OCI-LY7 (cell line): ENCODE data around the gene STX11.

Experiments
- EZH2phosphoT487 ChIP-seq: fragments of 200-600 bp; sonication (generic); IDR thresholded peaks from 2 replicates; pipeline ENCODE4 v1.6.1; 2018; ENCODE audit warnings: low read depth, borderline replicate concordance, mild to moderate bottlenecking, mixed run types, antibody characterized with exemption, low read length, moderate library complexity, mixed read lengths
- TF ChIP-seq, protein P1 (sequence below): fragments of 200-600 bp; sonication (generic); conservative IDR thresholded peaks from 2 replicates; pipeline ENCODE4 v1.5.1; 2014; ENCODE audit warnings: mild to moderate bottlenecking, antibody characterized with exemption, low read length, moderate library complexity, mixed read lengths

- TF ChIP-seq, protein P1, sequence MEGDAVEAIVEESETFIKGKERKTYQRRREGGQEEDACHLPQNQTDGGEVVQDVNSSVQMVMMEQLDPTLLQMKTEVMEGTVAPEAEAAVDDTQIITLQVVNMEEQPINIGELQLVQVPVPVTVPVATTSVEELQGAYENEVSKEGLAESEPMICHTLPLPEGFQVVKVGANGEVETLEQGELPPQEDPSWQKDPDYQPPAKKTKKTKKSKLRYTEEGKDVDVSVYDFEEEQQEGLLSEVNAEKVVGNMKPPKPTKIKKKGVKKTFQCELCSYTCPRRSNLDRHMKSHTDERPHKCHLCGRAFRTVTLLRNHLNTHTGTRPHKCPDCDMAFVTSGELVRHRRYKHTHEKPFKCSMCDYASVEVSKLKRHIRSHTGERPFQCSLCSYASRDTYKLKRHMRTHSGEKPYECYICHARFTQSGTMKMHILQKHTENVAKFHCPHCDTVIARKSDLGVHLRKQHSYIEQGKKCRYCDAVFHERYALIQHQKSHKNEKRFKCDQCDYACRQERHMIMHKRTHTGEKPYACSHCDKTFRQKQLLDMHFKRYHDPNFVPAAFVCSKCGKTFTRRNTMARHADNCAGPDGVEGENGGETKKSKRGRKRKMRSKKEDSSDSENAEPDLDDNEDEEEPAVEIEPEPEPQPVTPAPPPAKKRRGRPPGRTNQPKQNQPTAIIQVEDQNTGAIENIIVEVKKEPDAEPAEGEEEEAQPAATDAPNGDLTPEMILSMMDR = no peak
- TF ChIP-seq EZH2phosphoT487 = no peak
Observed at GRCh38 chr6:144193181-144193580, 42.9 kb downstream of the STX11 start.
